Measurements from ENCODE around the gene PDXK. TPM values are rescaled to one million over a fixed set of nuclear protein-coding genes. Genes with fewer than 3 reads are reported as not detected.

Gene PDXK
- total RNA-seq, 6 experiments from 2014 or later, result 52.9 to 87.5 (median 58.9) TPM

GRCh38 chr21:43768868-43769167 lies 49.9 kb downstream of the PDXK start:
- H3K9me3 ChIP-seq, result no peaks in the 10 kb centered on the region
- no peak overlapping the region for H3K27ac ChIP-seq
- WGBS (ENCODE audit: insufficient coverage, low coverage, low lambda C conversion rate, missing lambda C conversion rate), result 80% methylated on average over 5 of the region's 8 CpGs
- no peaks in the 10 kb centered on the region for H3K4me1 ChIP-seq
- H3K36me3 ChIP-seq, result peaks cover under 1 to 8% (median 4%) of the 10 kb centered on the region in 4 donors
- no peaks in the 10 kb centered on the region for H3K27me3 ChIP-seq
- no peak overlapping the region for H3K4me3 ChIP-seq
- no peak for TF ChIP-seq CTCF (IDR thresholded peaks at IDR 0.05)
- no peak for TF ChIP-seq POLR2A (IDR thresholded peaks at IDR 0.05)
- ATAC-seq (no peak), DNase-seq (no peak)
- intact Hi-C loops (cut with DNase I), result no loop called here

GRCh38 chr21:43769325-43769958 lies 50.5 kb downstream of the PDXK start:
- DNase-seq, result no peak
- H3K27me3 ChIP-seq, result no peaks in the 10 kb centered on the region
- TF ChIP-seq POLR2A (IDR thresholded peaks at IDR 0.05) (no peak), CTCF (IDR thresholded peaks at IDR 0.05) (no peak)
- peaks cover 5 to 14% (median 10%) of the 10 kb centered on the region in 4 donors for H3K36me3 ChIP-seq
- no peak overlapping the region for H3K4me3 ChIP-seq
- intact Hi-C loops (cut with DNase I), result no loop called here
- no peak for ATAC-seq
- H3K9me3 ChIP-seq, result no peaks in the 10 kb centered on the region
- H3K4me1 ChIP-seq, result peaks cover 0 to under 1% (median 0%) of the 10 kb centered on the region in 4 donors
- H3K27ac ChIP-seq, result no peak overlapping the region
- WGBS (ENCODE audit: insufficient coverage, low coverage, low lambda C conversion rate, missing lambda C conversion rate), result 56% methylated on average over 3 of the region's 11 CpGs

- no peak for TF ChIP-seq CTCF (IDR thresholded peaks at IDR 0.05)
- TF ChIP-seq POLR2A (IDR thresholded peaks at IDR 0.05), result no peak
- Histone ChIP-seq H3K27ac (no peak overlapping the region), H3K4me1 (peaks cover 0 to 8% (median 2%) of the 10 kb centered on the region in 4 donors), H3K4me3 (no peak overlapping the region), H3K9me3 (no peaks in the 10 kb centered on the region), H3K36me3 (peaks cover 5 to 14% (median 13%) of the 10 kb centered on the region in 4 donors), H3K27me3 (no peaks in the 10 kb centered on the region)
- DNase-seq (no peak), ATAC-seq (no peak)
- intact Hi-C loops (cut with DNase I), result loop anchor here in 1 of 2 donors (10.0 kb wide), 1 partner anchor 65 kb away; no protein-coding TSS in a partner anchor
- 73% methylated on average over 5 of the region's 21 CpGs for WGBS (ENCODE audit: insufficient coverage, low coverage, low lambda C conversion rate, missing lambda C conversion rate)
Measured at GRCh38 chr21:43770066-43770655, 51.2 kb downstream of the PDXK start.

GRCh38 chr21:43771199-43771675 lies 52.3 kb downstream of the PDXK start:
- intact Hi-C loops (cut with DNase I), result loop anchor here in 1 of 2 donors (10.0 kb wide), 1 partner anchor 66 kb away; no protein-coding TSS in a partner anchor
- Histone ChIP-seq H3K4me1 (peaks cover 0 to 12% (median 5%) of the 10 kb centered on the region in 4 donors), H3K9me3 (no peaks in the 10 kb centered on the region), H3K27ac (no peak overlapping the region), H3K4me3 (no peak overlapping the region), H3K36me3 (peaks cover 5 to 14% (median 13%) of the 10 kb centered on the region in 4 donors), H3K27me3 (no peaks in the 10 kb centered on the region)
- ATAC-seq (no peak), DNase-seq (no peak)
- no peak for TF ChIP-seq CTCF (IDR thresholded peaks at IDR 0.05)
- no peak for TF ChIP-seq POLR2A (IDR thresholded peaks at IDR 0.05)
- 91% methylated on average over 5 of the region's 13 CpGs for WGBS (ENCODE audit: insufficient coverage, low coverage, low lambda C conversion rate, missing lambda C conversion rate)
